ENCODE results near the gene ENG.

Gene ENG

GRCh38 chr9:127850286-127850830, 4.1 kb downstream of the ENG start:
- Histone ChIP-seq H3K27me3 (ENCODE audit: low read length) (no peaks in the 10 kb centered on the region), H4K20me1 (ENCODE audit: low read depth, low read length) (no peaks in the 10 kb centered on the region), H3K36me3 (ENCODE audit: low read length) (no peaks in the 10 kb centered on the region), H3K4me2 (ENCODE audit: low read depth, low read length, poor library complexity, severe bottlenecking) (no peak overlapping the region), H3F3A (ENCODE audit: insufficient read depth) (no peaks in the 10 kb centered on the region), H3K9me2 (replicated peaks; ENCODE audit: insufficient read depth, low read length) (no peaks in the 10 kb centered on the region), H3K9me3 (ENCODE audit: insufficient read depth, low read length) (peaks cover 8% of the 10 kb centered on the region; the same call in 1 of the 2 replicates), H2AFZ (ENCODE audit: low read depth, low read length, severe bottlenecking) (no peak overlapping the region), H3K79me2 (ENCODE audit: insufficient read depth, low read length) (no peaks in the 10 kb centered on the region), H3K9ac (ENCODE audit: low read length) (no peak overlapping the region), H3K27ac (ENCODE audit: low read depth, low read length) (no peak overlapping the region), H3K4me3 (ENCODE audit: insufficient read depth, low read length, poor library complexity, severe bottlenecking) (no peak overlapping the region)
- TF ChIP-seq EZH2phosphoT487 (conservative IDR thresholded peaks at IDR 0.05; ENCODE audit: low read length), result no peak
- no peak for TF ChIP-seq CTCF (IDR thresholded peaks at IDR 0.05; ENCODE audit: insufficient read depth, low read length, poor library complexity, severe bottlenecking)

- H3K9ac ChIP-seq (ENCODE audit: low read length), result no peak overlapping the region
- no peak overlapping the region for H3K4me3 ChIP-seq (ENCODE audit: insufficient read depth, low read length, poor library complexity, severe bottlenecking)
- H3K4me2 ChIP-seq (ENCODE audit: low read depth, low read length, poor library complexity, severe bottlenecking), result no peak overlapping the region
- TF ChIP-seq EZH2phosphoT487 (conservative IDR thresholded peaks at IDR 0.05; ENCODE audit: low read length), result no peak
- TF ChIP-seq CTCF (IDR thresholded peaks at IDR 0.05; ENCODE audit: insufficient read depth, low read length, poor library complexity, severe bottlenecking), result no peak
- H3K27me3 ChIP-seq (ENCODE audit: low read length), result no peaks in the 10 kb centered on the region
- H3K9me3 ChIP-seq (ENCODE audit: insufficient read depth, low read length), result peaks cover 8% of the 10 kb centered on the region; the same call in 1 of the 2 replicates
- H3K36me3 ChIP-seq (ENCODE audit: low read length), result no peaks in the 10 kb centered on the region
- no peaks in the 10 kb centered on the region for H3K9me2 ChIP-seq (replicated peaks; ENCODE audit: insufficient read depth, low read length)
- H3F3A ChIP-seq (ENCODE audit: insufficient read depth), result no peaks in the 10 kb centered on the region
- no peak overlapping the region for H3K27ac ChIP-seq (ENCODE audit: low read depth, low read length)
- no peak overlapping the region for H2AFZ ChIP-seq (ENCODE audit: low read depth, low read length, severe bottlenecking)
- H4K20me1 ChIP-seq (ENCODE audit: low read depth, low read length), result no peaks in the 10 kb centered on the region
- no peaks in the 10 kb centered on the region for H3K79me2 ChIP-seq (ENCODE audit: insufficient read depth, low read length)
Observed at GRCh38 chr9:127848756-127849504, 5.5 kb downstream of the ENG start.

GRCh38 chr9:127847833-127848755, 6.4 kb downstream of the ENG start:
- Histone ChIP-seq H3K9me2 (replicated peaks; ENCODE audit: insufficient read depth, low read length) (no peaks in the 10 kb centered on the region), H3K9ac (ENCODE audit: low read length) (no peak overlapping the region), H3K27me3 (ENCODE audit: low read length) (no peaks in the 10 kb centered on the region), H3K27ac (ENCODE audit: low read depth, low read length) (no peak overlapping the region), H3K4me2 (ENCODE audit: low read depth, low read length, poor library complexity, severe bottlenecking) (no peak overlapping the region), H3K9me3 (ENCODE audit: insufficient read depth, low read length) (peaks cover 8% of the 10 kb centered on the region; the same call in 1 of the 2 replicates), H3K4me3 (ENCODE audit: insufficient read depth, low read length, poor library complexity, severe bottlenecking) (no peak overlapping the region), H3K36me3 (ENCODE audit: low read length) (no peaks in the 10 kb centered on the region), H3K79me2 (ENCODE audit: insufficient read depth, low read length) (no peaks in the 10 kb centered on the region), H3F3A (ENCODE audit: insufficient read depth) (no peaks in the 10 kb centered on the region), H2AFZ (ENCODE audit: low read depth, low read length, severe bottlenecking) (no peak overlapping the region), H4K20me1 (ENCODE audit: low read depth, low read length) (no peaks in the 10 kb centered on the region)
- no peak for TF ChIP-seq CTCF (IDR thresholded peaks at IDR 0.05; ENCODE audit: insufficient read depth, low read length, poor library complexity, severe bottlenecking)
- TF ChIP-seq EZH2phosphoT487 (conservative IDR thresholded peaks at IDR 0.05; ENCODE audit: low read length), result no peak

Measured in SU-DHL-6 (cell line).